HCT116 (cell line): ENCODE results near the gene DDX20. TPM values are rescaled to one million over a fixed set of nuclear protein-coding genes. Genes with fewer than 3 reads are reported as not detected.

Source experiments
- ATAC-seq: fragments of 200-7000 bp; cut with Tn5 transposase; 2 replicates; pipeline ENCODE4 v1.9.1; 2020; ENCODE audit warnings: mild to moderate bottlenecking, moderate library complexity
- BruUV-seq: library from RNA; stranded (reverse); fragments of 400-500 nt; replicated peaks from 2 replicates; lab custom pipeline; 2021; lab: Mats Ljungman, UMichigan
- CTCF ChIA-PET: fragments of 300-600 bp; sonication (Branson Sonifier 250); formaldehyde crosslinking; loops from one replicate; lab custom pipeline; 2021; ENCODE audit warnings: antibody characterized with exemption; lab: Charles Lee
- POLR2A ChIA-PET: fragments of 300-600, 350-600 bp; sonication (Branson Sonifier 250); formaldehyde crosslinking; loops from one replicate; lab custom pipeline; 2021; ENCODE audit warnings: antibody characterized with exemption; lab: Charles Lee
- RAD21 ChIA-PET, 2 experiments: fragments of 300-600 bp; sonication (Branson Sonifier 250); formaldehyde crosslinking; loops; one replicate each; lab custom pipeline; 2023; ENCODE audit warnings: low total read pairs in 2 of 2; ENCODE audit not compliant: uncharacterized antibody in 2 of 2, unreplicated experiment in 2 of 2, low non-redundant PET in 1 of 2; lab: Charles Lee
- DNase-seq: peaks from one replicate; pipeline ENCODE4 v3.0.0-alpha.2; 2010; ENCODE audit warnings: low read depth, low spot score
- H2AFZ ChIP-seq: fragments of 200-600 bp; shearing (Covaris generic), sonication (generic); 2 replicates; pipeline ENCODE4 v1.6.1; 2017; ENCODE audit warnings: low read depth, mixed run types, mixed read lengths, antibody characterized with exemption, low read length; ENCODE audit not compliant: poor library complexity, severe bottlenecking
- H3K27ac ChIP-seq: 2 replicates; pipeline ENCODE4 v1.5.1; 2012; ENCODE audit warnings: low read depth, low read length
- H3K27me3 ChIP-seq: fragments of 200-600 bp; sonication (generic); 2 replicates; pipeline ENCODE4 v1.6.1; 2016; ENCODE audit warnings: mixed run types, low read length, mixed read lengths; ENCODE audit not compliant: insufficient read depth
- H3K36me3 ChIP-seq, 2 experiments: fragments of 200-500 bp in 1 of 2; fragments of 200-600 bp in 1 of 2; sonication (Bioruptor generic) in 1 of 2; sonication (generic) in 1 of 2; 2 replicates each; pipeline versions ENCODE4 v1.5.1 to v1.6.1; 2014 to 2016; ENCODE audit warnings: low read length in 2 of 2, inconsistent platforms in 1 of 2, mixed read lengths in 1 of 2, mixed run types in 1 of 2; ENCODE audit not compliant: insufficient read depth in 2 of 2, control insufficient read depth in 1 of 2
- H3K4me1 ChIP-seq, 2 experiments: fragments of 200-600 bp in 1 of 2; sonication (generic) in 1 of 2; 2 replicates each; pipeline versions ENCODE4 v1.5.1 to v1.6.1; 2012 to 2017; ENCODE audit warnings: low read length in 2 of 2, inconsistent platforms in 1 of 2, mild to moderate bottlenecking in 1 of 2, mixed read lengths in 1 of 2, mixed run types in 1 of 2, moderate library complexity in 1 of 2; ENCODE audit not compliant: insufficient read depth in 2 of 2, control insufficient read depth in 1 of 2
- H3K4me2 ChIP-seq: fragments of 200-600 bp; sonication (generic); 2 replicates; pipeline ENCODE4 v1.6.1; 2017; ENCODE audit warnings: mixed run types, low read length, mixed read lengths
- H3K4me3 ChIP-seq, 2 experiments: fragments of 200-600 bp in 1 of 2; sonication (generic) in 1 of 2; replicated peaks in 1 of 2; 2 replicates each; pipeline ENCODE4 v1.5.1; 2011 to 2016; ENCODE audit warnings: low read length in 2 of 2, control low read depth in 1 of 2, low read depth in 1 of 2, mild to moderate bottlenecking in 1 of 2, mixed read lengths in 1 of 2, mixed run types in 1 of 2
- H3K79me2 ChIP-seq: fragments of 200-600 bp; sonication (generic); 2 replicates; pipeline ENCODE4 v1.6.1; 2017; ENCODE audit warnings: mild to moderate bottlenecking, mixed run types, low read length, moderate library complexity, mixed read lengths; ENCODE audit not compliant: insufficient read depth
- H3K9ac ChIP-seq: fragments of 200-600 bp; sonication (generic); 2 replicates; pipeline ENCODE4 v1.6.1; 2016; ENCODE audit warnings: low read length, mixed read lengths
- H3K9me2 ChIP-seq: fragments of 200-600 bp; sonication (generic), shearing (Covaris generic); 2 replicates; pipeline ENCODE4 v1.6.1; 2017; ENCODE audit warnings: mixed run types, mild to moderate bottlenecking, moderate library complexity; ENCODE audit not compliant: insufficient read depth
- H3K9me3 ChIP-seq, 2 experiments: fragments of 200-500 bp in 1 of 2; fragments of 200-600 bp in 1 of 2; sonication (Bioruptor generic) in 1 of 2; sonication (generic) in 1 of 2; 2 replicates each; pipeline ENCODE4 v1.6.1; 2014 to 2017; ENCODE audit warnings: low read length in 2 of 2, mixed read lengths in 2 of 2, inconsistent platforms in 1 of 2, low read depth in 1 of 2, mild to moderate bottlenecking in 1 of 2, mixed run types in 1 of 2, moderate library complexity in 1 of 2; ENCODE audit not compliant: control insufficient read depth in 1 of 2, insufficient read depth in 1 of 2
- H4K20me1 ChIP-seq: fragments of 200-600 bp; sonication (generic), shearing (Covaris generic); 2 replicates; pipeline ENCODE4 v1.6.1; 2017; ENCODE audit warnings: mixed run types, mild to moderate bottlenecking, moderate library complexity; ENCODE audit not compliant: insufficient read depth
- ATF3 ChIP-seq: IDR thresholded peaks from 2 replicates; pipeline ENCODE4 v1.6.1; 2012
- CTCF ChIP-seq, 3 experiments: fragments of 200-600 bp in 1 of 3; sonication (generic) in 1 of 3; IDR thresholded peaks in 2 of 3; conservative IDR thresholded peaks in 1 of 3; 2 replicates each; pipeline ENCODE4 v1.5.1; 2012 to 2017; ENCODE audit warnings: low read depth in 2 of 3, low read length in 2 of 3, antibody characterized with exemption in 1 of 3, borderline replicate concordance in 1 of 3, control low read depth in 1 of 3, mild to moderate bottlenecking in 1 of 3, mixed read lengths in 1 of 3, mixed run types in 1 of 3, moderate library complexity in 1 of 3; ENCODE audit not compliant: insufficient read depth in 1 of 3
- EZH2 ChIP-seq: fragments of 200-600 bp; sonication (generic); IDR thresholded peaks from 2 replicates; pipeline ENCODE4 v1.6.1; 2017; ENCODE audit warnings: antibody characterized with exemption, mixed run types
- EZH2phosphoT487 ChIP-seq: fragments of 200-600 bp; IDR thresholded peaks from 2 replicates; pipeline ENCODE4 v1.6.1; 2018; ENCODE audit warnings: antibody characterized with exemption, borderline replicate concordance
- MAX ChIP-seq: IDR thresholded peaks from 2 replicates; pipeline ENCODE4 v1.6.1; 2012
- POLR2A ChIP-seq: IDR thresholded peaks from 2 replicates; pipeline ENCODE4 v1.7.0; 2011; ENCODE audit warnings: borderline replicate concordance; ENCODE audit not compliant: insufficient read depth, insufficient read length; ENCODE audit errors: extremely low read depth
- POLR2AphosphoS5 ChIP-seq: IDR thresholded peaks from 2 replicates; pipeline ENCODE4 v1.6.1; 2011; ENCODE audit warnings: mild to moderate bottlenecking, low read depth, low read length, moderate library complexity
- RAD21 ChIP-seq: IDR thresholded peaks from 2 replicates; pipeline ENCODE4 v1.6.1; 2012; ENCODE audit warnings: low read depth, mild to moderate bottlenecking
- REST ChIP-seq: IDR thresholded peaks from 2 replicates; pipeline ENCODE4 v1.6.1; 2012; ENCODE audit warnings: low read depth
- SP1 ChIP-seq: IDR thresholded peaks from 2 replicates; pipeline ENCODE4 v1.6.1; 2012; ENCODE audit warnings: low read depth
- SRF ChIP-seq: IDR thresholded peaks from 2 replicates; pipeline ENCODE4 v1.6.1; 2012; ENCODE audit warnings: low read depth
- TCF7L2 ChIP-seq: IDR thresholded peaks from 2 replicates; pipeline ENCODE4 v1.7.0; 2011; ENCODE audit warnings: borderline replicate concordance, inconsistent platforms; ENCODE audit not compliant: insufficient read depth, insufficient read length; ENCODE audit errors: extremely low read depth
- YY1 ChIP-seq: IDR thresholded peaks from 2 replicates; pipeline ENCODE4 v1.6.1; 2011; ENCODE audit warnings: low read length, low read depth, moderate library complexity, mild to moderate bottlenecking; ENCODE audit not compliant: insufficient replicate concordance; ENCODE audit errors: extremely low read depth
- ZBTB33 ChIP-seq: IDR thresholded peaks from 2 replicates; pipeline ENCODE4 v1.6.1; 2011; ENCODE audit warnings: mild to moderate bottlenecking, low read length, moderate library complexity; ENCODE audit not compliant: insufficient replicate concordance; ENCODE audit errors: extremely low read depth
- ZNF274 ChIP-seq: fragments of 200-500 bp; sonication (Bioruptor generic); IDR thresholded peaks from 2 replicates; pipeline ENCODE4 v1.6.1; 2014; ENCODE audit warnings: mild to moderate bottlenecking, low read depth, low read length, inconsistent platforms
- intact Hi-C: fragments of 100-400 bp; cut with micrococcal nuclease; formaldehyde crosslinking; loops from 2 replicates; pipeline ENCODE4 v1.10.0; 2022
- total RNA-seq: library from RNA; stranded (reverse); gene quantifications from one replicate; pipeline ENCODE4 v1.2.1, GENCODE V29; 2021; ENCODE audit not compliant: unreplicated experiment

The DDX20 gene
- total RNA-seq, 1 experiment from 2014 or later = 14.9 TPM

- Histone ChIP-seq H3K4me3 (no peak overlapping the region), H3K4me1 (peaks cover 0 to 8% of the 10 kb centered on the region in 2 experiments; a peak in 2 of 4 replicates), H3K9ac (no peak overlapping the region), H3K79me2 (no peaks in the 10 kb centered on the region), H3K27me3 (peaks cover 4% of the 10 kb centered on the region; the same call in 1 of the 2 replicates), H3K9me2 (no peaks in the 10 kb centered on the region), H3K36me3 (no peaks in the 10 kb centered on the region), H3K4me2 (0 out of 2 replicates have a peak overlapping the region, but pooled peaks have one; percentile 13), H4K20me1 (no peaks in the 10 kb centered on the region), H3K9me3 (no peaks in the 10 kb centered on the region), H3K27ac (no peak overlapping the region), H2AFZ (peak overlapping the region; percentile 58)
- DNase-seq (peak; percentile 90), ATAC-seq (peak; percentile 96)
- TF ChIP-seq SP1 = no peak
- TF ChIP-seq RAD21 = peak; percentile 86
- no peak for TF ChIP-seq YY1
- peak; percentile 78 to 99 (median 81) for TF ChIP-seq CTCF (IDR thresholded peaks at IDR 0.05 in 2 of 3, conservative IDR thresholded peaks at IDR 0.05 in 1 of 3; ENCODE audit: borderline replicate concordance in 1 of 3, insufficient read depth in 1 of 3, low read depth in 2 of 3, low read length in 2 of 3)
- no peak for TF ChIP-seq REST
- TF ChIP-seq POLR2A = no peak
- peak; percentile 54; the same call in 1 of the 2 replicates for TF ChIP-seq MAX
- TF ChIP-seq SRF = no peak
- TF ChIP-seq EZH2 = no peak
- TF ChIP-seq EZH2phosphoT487 = no peak
- TF ChIP-seq ZBTB33 = no peak
- TF ChIP-seq ZNF274 = no peak
- 0 out of 2 replicates have a peak, but pooled peaks have one; percentile 21 for TF ChIP-seq POLR2AphosphoS5
- TF ChIP-seq ATF3 = no peak
- TF ChIP-seq TCF7L2 = no peak
- POLR2A ChIA-PET = interaction anchor here (0.6 to 1.5 kb wide), 6 partner anchors 9 to 265 kb away, joined by 3 to 9 read pairs (median 5); no protein-coding TSS in a partner anchor
- CTCF ChIA-PET = interaction anchor here (0.7 to 2.3 kb wide), 16 partner anchors 8 to 273 kb away, joined by 3 to 63 read pairs (median 6); partner anchors contain the start of genes DDX20 and INKA2
- BruUV-seq = no TSS peak
- RAD21 ChIA-PET = interaction anchor here (0.8 to 1.4 kb wide), 9 partner anchors 8 to 265 kb away, joined by 3 to 11 read pairs (median 3); partner anchors contain the start of genes DDX20 (in 1 of the 2) and INKA2 (in 1 of the 2)
- intact Hi-C loops = loop anchor here (1.0 kb wide), 1 partner anchor 32 kb away; no protein-coding TSS in a partner anchor
These were observed 8.4 kb upstream of the DDX20 start for GRCh38 chr1:111747282-111747734.
